GM12891 (cell line): Measurements from ENCODE around the gene BHMT2.

Source experiments
- DNase-seq: peaks from one replicate; pipeline ENCODE4 v3.0.0; 2011; ENCODE audit warnings: low spot score; ENCODE audit not compliant: insufficient read length
- FAIRE-seq: peaks from 2 replicates; lab custom pipeline; 2011; peaks lifted over from hg19 to GRCh38; lab: Jason Lieb, UNC
- PAX5 ChIP-seq: IDR thresholded peaks from 2 replicates; pipeline ENCODE4 v1.6.1; 2011; ENCODE audit warnings: low read length, moderate library complexity, mild to moderate bottlenecking; ENCODE audit not compliant: insufficient read depth, severe bottlenecking
- POLR2A ChIP-seq: IDR thresholded peaks from 2 replicates; pipeline ENCODE4 v1.6.1; 2011; ENCODE audit warnings: low read depth, low read length, control low read depth
- POLR2AphosphoS5 ChIP-seq: IDR thresholded peaks from 2 replicates; pipeline ENCODE4 v1.6.1; 2011; ENCODE audit warnings: low read depth, low read length, control low read depth
- POU2F2 ChIP-seq: IDR thresholded peaks from 2 replicates; pipeline ENCODE4 v1.6.1; 2011; ENCODE audit warnings: low read depth, mild to moderate bottlenecking, control low read depth, low read length, moderate library complexity
- SPI1 ChIP-seq: IDR thresholded peaks from 2 replicates; pipeline ENCODE4 v1.6.1; 2011; ENCODE audit warnings: low read depth, low read length, control low read depth
- TAF1 ChIP-seq: IDR thresholded peaks from 2 replicates; pipeline ENCODE4 v1.6.1; 2011; ENCODE audit warnings: low read depth, low read length, control low read depth

The BHMT2 gene

DNA sequence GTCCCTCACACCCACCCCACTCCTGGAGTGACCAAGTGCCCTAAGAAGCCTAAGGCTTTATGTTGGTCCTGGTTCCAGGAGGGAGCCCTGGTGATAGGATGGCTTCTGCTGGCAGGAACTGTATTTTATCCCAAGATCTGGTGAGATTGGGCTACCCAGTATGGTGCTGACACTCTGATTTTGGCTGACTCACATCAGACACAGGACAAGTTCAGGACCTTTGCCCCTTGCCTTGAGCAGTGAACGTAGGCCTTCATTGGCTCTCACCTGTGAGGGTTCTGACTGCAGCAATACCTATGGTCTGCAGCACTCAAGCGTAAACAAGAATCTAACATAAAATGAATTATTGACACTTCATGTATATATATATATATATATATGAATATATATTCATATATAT lies 67.1 kb downstream of the BHMT2 start:
- no peak for TF ChIP-seq PAX5
- TF ChIP-seq TAF1, result no peak
- no peak for TF ChIP-seq POLR2A
- no peak for TF ChIP-seq POU2F2
- TF ChIP-seq SPI1, result no peak
- TF ChIP-seq POLR2AphosphoS5, result no peak
- DNase-seq (no peak), FAIRE-seq (peak; percentile 66)
